ENCODE data around the gene MIDN.

MIDN gene

GRCh38 chr19:1247748-1248138 is 640 bp upstream of the MIDN start:
- TF ChIP-seq ZFX (IDR thresholded peaks at IDR 0.05) (no peak), CTCF (conservative IDR thresholded peaks at IDR 0.05) (no peak)
- peak overlapping the region; percentile 96 for H3K27ac ChIP-seq

GRCh38 chr19:1248786-1249297 is 459 bp downstream of the MIDN start:
- H3K27ac ChIP-seq = peak overlapping the region; percentile 96
- TF ChIP-seq CTCF (conservative IDR thresholded peaks at IDR 0.05) (peak; percentile 96), ZFX (IDR thresholded peaks at IDR 0.05) (no peak)

DNA sequence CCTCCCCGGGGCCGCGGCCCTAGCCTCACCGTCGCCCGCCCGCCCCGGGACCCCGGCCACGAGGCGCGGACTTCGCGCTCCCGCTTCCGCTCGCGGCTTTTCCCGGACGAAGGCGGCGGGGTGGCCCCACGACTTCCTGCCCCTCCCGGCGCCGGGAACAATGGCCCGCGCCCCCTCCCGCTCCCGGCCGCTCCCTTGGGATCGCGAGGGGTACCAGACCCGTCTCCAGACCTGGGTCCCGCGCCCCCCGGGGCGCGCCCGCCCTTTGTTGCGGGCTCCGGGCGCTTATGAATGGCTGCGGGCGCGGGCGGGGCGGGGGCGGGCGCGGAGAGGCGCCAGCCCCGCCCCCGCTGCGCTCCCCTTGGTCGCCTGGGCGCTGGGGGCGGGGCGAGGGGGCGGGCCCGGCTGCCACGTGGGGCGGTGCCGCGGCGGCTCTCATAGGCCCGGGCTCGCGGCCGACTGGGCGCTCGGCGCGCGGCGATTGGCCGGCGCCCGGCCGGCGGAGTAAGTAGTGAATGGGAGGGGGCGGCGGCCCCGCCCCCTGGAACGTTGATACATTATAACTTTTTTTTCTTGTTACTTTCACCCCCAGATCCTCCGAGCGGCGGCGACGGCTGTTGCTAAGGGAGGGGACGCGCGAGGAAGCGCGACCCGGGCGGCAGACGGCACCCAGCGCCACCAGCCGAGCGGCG is 1.1 kb downstream of the MIDN start:
- TF ChIP-seq ZFX (IDR thresholded peaks at IDR 0.05) (no peak), CTCF (conservative IDR thresholded peaks at IDR 0.05) (no peak)
- peak overlapping the region; percentile 96 for H3K27ac ChIP-seq

DNA sequence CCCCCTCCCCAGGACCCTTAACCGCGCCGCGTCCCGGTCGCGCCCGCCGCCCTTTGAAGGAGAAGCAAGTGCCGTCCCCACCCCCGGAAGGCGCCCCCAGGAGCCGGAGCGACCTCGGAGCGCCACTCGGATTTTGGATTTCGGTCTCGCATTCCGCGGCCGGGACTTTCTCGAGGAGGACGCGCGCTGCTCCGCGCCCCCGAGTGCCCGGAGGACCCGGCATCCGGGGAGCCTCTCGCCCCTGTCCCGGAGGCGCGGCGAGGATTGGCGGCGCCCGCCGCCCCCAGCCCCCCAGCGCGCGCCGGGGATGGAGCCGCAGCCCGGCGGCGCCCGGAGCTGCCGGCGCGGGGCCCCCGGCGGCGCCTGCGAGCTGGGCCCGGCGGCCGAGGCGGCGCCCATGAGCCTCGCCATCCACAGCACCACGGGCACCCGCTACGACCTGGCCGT is 1.6 kb downstream of the MIDN start:
- H3K27ac ChIP-seq = peak overlapping the region; percentile 96
- TF ChIP-seq ZFX (IDR thresholded peaks at IDR 0.05) = no peak
- TF ChIP-seq CTCF (conservative IDR thresholded peaks at IDR 0.05) = no peak

DNA sequence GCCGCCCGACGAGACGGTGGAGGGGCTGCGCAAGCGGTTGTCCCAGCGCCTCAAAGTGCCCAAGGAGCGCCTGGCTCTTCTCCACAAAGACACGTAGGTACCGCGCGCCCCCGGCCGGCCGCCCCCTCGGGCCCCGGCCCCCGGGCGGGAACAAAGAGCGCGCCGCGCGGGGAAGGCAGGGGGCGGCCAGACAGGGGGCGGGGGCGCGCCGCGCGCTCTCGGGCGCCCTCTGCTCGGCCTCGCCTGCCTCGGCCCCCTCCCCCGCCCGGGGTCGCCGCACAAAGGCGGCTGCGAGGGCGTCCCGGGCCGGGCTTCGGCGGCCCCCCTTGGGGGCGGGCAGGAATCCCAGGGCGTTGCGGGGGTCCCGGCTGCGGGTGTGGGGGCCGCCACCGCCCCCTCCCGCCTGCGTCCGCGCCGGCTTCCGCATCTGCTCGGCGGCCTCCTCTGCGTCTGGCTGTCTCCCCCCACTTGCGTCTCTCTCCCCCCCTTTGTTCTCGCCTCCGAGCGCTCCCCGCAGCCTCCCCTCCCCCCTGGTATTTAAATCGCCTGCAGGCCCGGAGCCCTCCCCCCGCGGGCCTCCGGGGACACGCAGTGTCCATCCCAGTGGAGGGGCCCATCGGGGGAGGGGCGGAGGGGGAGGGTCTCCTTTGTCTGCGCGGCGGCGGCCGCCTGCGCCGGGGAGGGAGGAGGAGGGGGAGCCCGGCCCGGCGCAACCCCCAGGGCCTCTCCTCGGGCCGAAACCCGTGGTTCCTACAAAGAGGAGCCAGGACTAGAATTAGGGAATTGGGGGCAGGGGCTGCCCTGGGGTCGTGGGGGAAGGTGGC is 2.3 kb downstream of the MIDN start:
- H3K27ac ChIP-seq = peak overlapping the region; percentile 96
- TF ChIP-seq CTCF (conservative IDR thresholded peaks at IDR 0.05) (no peak), ZFX (IDR thresholded peaks at IDR 0.05) (no peak)

DNA sequence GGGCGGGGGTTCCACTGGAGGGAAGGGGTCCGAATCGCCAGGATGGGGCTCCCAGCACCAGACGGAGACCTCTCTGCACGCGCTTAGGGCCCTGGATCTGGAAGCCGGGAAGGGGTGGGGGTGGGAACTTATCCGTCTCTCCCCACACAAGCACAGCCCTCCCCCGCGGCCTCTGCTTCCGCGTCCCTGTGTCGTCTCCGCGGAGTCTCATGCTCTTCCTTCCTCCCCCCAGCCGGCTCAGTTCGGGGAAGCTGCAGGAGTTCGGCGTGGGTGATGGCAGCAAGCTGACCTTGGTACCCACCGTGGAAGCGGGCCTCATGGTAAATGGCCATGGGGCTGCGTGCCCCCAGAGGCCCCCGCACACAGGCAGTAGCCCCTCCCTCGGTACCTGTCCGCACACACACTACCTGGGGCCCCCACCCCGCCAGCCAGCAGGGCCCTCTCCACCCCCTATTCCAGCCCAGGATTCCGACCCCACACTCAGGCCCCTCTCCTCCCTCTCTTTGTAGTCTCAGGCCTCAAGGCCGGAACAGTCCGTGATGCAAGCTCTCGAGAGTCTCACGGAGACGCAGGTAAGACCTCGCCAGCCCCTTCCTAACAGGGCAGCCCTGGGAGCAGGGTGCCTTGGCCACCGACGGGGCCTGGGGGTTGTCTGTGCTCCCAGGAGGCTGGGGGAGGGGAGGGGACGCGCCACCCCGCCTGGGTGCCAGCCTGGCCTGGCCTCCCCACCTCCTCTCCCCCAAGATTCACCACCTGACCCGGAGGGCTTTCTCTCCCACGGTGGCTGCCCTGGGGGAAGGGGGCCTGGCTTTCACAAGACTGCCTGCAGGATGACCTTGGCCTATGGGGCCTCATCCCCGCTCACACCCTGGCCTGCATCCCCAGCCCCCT is 3.2 kb downstream of the MIDN start:
- H3K27ac ChIP-seq = peak overlapping the region; percentile 96
- TF ChIP-seq ZFX (IDR thresholded peaks at IDR 0.05) (peak; percentile 46), CTCF (conservative IDR thresholded peaks at IDR 0.05) (no peak)
